GM18507 (cell line): ENCODE results near the gene EMC1.
A peak's percentile ranks its signal among the peaks of the same experiment; 100 is the strongest.
"Not testable (repeated sequence)": the region's sequence is repeated elsewhere in the genome, so short reads cannot be mapped to it uniquely, and the experiment has no call there.

Experiments
- DNase-seq: peaks from one replicate; pipeline ENCODE4 v3.0.0; 2011; ENCODE audit warnings: low read depth; ENCODE audit not compliant: insufficient read length; ENCODE audit errors: extremely low spot score
- FAIRE-seq: peaks from 2 replicates; lab custom pipeline; 2011; peaks lifted over from hg19 to GRCh38; lab: Jason Lieb, UNC

The EMC1 gene

DNA sequence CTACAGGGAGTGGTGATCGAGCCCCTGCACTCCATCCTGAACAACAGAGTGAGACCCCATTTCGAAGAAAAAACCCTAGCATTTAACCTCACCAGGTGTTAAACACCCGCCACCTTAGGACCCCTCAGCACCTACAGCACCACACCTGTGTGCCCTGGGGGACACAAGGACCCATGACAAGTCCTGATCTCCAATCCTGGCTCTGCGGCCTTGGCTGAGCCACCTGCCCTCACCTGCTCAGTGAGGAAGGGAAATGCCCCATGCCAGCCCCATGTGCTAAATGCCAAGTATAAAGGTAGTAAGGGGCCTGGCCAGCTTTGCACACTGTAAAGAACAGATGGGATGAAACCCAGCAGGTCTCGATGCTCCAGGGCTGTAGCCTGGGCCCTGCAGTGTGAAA is 11.4 kb upstream of the EMC1 start:
- FAIRE-seq: no peak
- no peak for DNase-seq

- FAIRE-seq (no peak), DNase-seq (no peak)
These were observed 10.7 kb upstream of the EMC1 start for GRCh38 chr1:19262047-19262446.

DNA sequence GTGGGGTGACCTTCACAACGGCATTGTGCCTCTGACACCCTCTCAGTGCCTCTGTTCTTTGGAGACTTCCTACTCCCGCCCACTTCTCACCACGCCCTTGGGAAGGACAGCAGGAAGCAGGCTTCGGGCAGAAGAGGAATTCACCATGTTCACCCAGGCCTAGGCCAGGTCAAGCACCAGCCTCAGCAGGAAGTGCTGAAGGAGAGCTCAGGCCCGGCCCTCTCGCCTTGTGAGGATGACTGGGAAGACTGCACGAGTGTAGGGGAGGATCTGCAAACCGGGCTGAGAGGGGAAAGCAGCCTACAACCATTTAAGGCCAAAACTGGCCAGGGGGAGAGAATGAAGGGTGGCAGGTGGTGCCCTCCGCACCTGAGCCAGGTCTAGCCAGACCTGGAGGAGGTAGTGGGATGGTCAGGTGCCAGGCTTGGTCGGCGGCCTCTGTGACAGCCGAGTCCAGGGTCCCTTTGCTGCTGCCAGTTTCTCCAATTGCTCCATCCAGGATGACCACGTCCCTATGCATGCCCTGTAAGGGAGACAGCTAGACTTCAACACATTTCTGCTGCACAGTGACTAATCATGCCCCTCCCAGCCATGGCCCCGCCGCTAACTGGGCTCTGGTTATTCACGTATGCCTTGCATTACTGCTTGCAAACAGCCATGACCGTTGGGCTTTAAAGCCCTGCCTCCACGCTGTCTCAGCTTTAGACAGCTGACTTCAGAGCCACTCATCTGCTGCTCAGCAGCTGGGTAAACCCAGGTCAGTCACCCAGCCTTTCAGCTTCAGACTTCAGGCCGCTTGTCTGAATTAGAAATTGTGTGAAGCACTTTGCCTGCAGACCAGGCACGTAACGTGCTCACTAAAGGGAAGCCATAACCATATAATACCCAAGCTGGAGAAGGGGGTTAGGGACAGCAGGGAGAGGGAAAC is 9.2 kb upstream of the EMC1 start:
- no peak for DNase-seq
- no peak for FAIRE-seq

DNA sequence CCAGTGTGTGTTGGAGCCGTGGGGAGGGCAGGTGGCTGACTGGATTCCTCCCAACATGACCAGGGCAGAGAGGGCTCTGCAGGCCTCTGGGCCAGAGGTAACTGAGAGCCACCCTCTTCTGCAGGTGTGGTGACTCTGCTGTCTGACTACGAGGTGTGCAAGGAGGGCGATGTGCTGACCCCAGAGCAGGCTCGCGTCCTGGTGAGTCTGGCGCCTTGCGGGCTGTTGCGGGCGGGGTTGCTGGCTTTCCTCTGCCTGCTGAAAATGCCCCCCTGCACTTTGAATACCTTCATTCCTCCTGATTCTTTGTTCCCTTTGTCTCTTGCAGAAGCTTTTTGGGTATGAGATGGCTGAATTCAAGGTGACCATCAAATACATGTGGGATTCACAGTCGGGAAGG is 7.0 kb upstream of the EMC1 start:
- DNase-seq (no peak), FAIRE-seq (no peak)

- FAIRE-seq (no peak), DNase-seq (no peak)
These were observed 6.0 kb upstream of the EMC1 start for GRCh38 chr1:19257178-19257914.

GRCh38 chr1:19256301-19256700 is 5.0 kb upstream of the EMC1 start:
- DNase-seq, FAIRE-seq: not testable (repeated sequence)

- no peak for FAIRE-seq
- no peak for DNase-seq
These were observed 4.0 kb upstream of the EMC1 start for GRCh38 chr1:19255288-19255687.

GRCh38 chr1:19254416-19254815 is 3.1 kb upstream of the EMC1 start:
- DNase-seq: no peak
- FAIRE-seq: no peak

- FAIRE-seq (no peak), DNase-seq (no peak)
These were observed 557 bp downstream of the EMC1 start for GRCh38 chr1:19250629-19251304.

DNA sequence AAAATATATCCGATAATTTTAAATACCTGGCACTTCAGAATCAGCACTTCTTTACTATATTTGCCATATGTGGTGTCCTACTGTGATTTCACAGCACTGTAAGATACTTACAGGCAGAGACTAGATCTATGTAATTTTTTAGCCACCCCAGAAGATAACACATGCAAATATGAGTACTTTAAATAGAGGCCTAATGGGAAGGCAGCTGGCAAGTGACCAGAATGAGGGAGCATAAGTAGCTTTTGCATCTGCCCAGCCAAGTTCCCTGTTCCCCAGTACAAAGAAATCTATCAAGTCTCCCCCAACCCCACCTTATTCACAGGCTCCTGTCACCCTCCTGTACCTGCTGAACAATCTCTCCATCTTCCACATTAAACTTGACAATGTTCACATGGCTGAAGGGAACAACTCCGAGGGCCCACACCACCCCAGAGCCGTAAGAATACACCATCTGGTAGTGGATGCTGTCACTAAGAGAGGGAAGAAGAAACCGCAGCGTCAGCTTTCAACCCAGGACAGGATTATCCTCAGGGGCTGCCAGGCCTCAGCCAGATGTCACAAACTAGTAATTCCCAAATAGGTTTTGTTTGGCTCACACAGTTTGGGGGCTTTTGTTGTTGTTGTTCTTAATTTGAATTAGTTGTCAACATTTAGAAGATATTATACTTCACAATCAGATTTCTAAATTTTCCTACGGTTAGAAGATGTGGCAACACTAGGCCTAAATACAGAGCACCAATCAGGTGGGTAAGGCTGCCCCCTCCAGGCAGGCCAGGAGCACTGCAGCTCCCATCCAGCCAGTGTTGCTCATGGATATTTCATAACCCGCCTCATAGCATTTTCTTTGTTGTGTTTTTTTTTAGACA is 10.4 kb downstream of the EMC1 start:
- DNase-seq: peak; percentile 47
- peak; percentile 85 for FAIRE-seq

DNA sequence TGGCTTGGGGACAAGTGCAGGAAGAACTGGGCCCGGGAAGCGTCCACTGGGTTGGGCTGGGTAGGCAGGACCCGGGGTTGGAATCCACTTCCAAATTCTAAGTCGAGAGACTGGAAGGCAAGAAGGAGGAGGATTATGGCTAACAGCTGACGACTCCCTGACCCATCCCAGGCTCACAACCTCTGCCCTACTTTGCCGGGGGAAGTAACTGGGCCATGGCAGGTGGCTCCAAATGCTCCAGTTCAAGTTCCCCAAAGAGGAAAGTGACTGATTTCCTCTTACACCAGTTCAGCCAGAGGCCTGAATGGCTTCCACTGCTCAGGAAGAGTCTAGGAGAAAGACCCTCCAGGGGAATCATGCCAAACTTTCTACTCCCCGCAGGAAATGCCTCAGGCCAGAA is 11.4 kb downstream of the EMC1 start:
- no peak for FAIRE-seq

DNA sequence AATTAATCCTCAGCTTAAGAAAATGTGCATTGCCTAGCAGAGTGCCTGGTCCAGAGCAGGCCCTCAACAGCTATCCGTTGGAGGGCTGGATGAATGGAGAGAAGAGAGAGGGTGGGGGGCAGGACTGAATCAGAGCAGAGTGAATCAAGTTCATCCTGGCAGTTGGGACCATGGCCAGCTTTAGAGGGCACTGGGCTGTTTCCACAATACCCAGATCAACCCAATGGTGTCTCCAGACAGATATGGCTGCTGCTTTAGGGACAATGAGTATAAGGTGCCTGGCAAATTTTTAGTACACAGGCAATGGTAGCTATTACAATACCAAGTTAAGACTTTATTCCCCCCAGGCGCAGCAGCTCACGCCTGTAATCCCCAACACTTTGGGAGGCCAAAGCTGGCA is 17.1 kb downstream of the EMC1 start:
- no peak for FAIRE-seq
- DNase-seq: no peak

More for the DNA sequence above, 11.4 kb downstream of the EMC1 start:
- no peak for DNase-seq

- DNase-seq (no peak), FAIRE-seq (no peak)
These were observed 18.8 kb downstream of the EMC1 start for GRCh38 chr1:19232524-19232846.

- not testable (repeated sequence) for FAIRE-seq, DNase-seq
These were observed 19.4 kb downstream of the EMC1 start for GRCh38 chr1:19231736-19232523.

- no peak for FAIRE-seq
These were observed 21.4 kb downstream of the EMC1 start for GRCh38 chr1:19229828-19230325.

DNA sequence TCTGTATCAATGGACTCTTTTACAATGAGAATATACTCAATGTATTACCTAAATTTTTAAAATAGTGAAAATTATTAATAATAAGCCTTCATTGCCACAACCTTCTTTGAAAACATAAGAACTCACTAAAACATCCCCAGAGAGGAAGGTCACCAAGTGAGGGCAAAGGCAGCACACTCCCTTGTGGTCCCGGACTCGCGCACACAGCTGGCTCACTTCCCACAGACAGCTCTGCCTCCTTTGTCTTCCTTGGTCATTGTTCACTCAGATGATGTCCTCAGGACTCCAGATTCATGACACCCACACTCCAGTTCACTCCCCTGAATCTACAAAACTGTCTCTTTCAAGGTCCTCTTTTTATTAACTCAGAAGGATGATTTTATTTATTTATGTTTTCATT is 22.1 kb downstream of the EMC1 start:
- no peak for FAIRE-seq
- no peak for DNase-seq

More at GRCh38 chr1:19229828-19230325, 21.4 kb downstream of the EMC1 start:
- DNase-seq: no peak

GRCh38 chr1:19222979-19223824 is 28.1 kb downstream of the EMC1 start:
- FAIRE-seq (no peak), DNase-seq (no peak)

GRCh38 chr1:19222573-19222972 is 28.8 kb downstream of the EMC1 start:
- no peak for DNase-seq
- no peak for FAIRE-seq
